Muscle layer of duodenum (tissue), 2 donors: Measurements from ENCODE around the gene CCDC30.
"Not testable (repeated sequence)": the region's sequence is repeated elsewhere in the genome, so short reads cannot be mapped to it uniquely, and the experiment has no call there.

Experiments used
- H3K27ac ChIP-seq: one replicate; pipeline ENCODE4 v1.7.0; 2013; ENCODE audit warnings: mild to moderate bottlenecking, low read length
- H3K27me3 ChIP-seq: one replicate; pipeline ENCODE4 v1.7.0; 2013; ENCODE audit warnings: low read depth, mild to moderate bottlenecking, control low read depth, low read length
- H3K36me3 ChIP-seq, 2 donors: one replicate each; pipeline ENCODE4 v1.7.0; 2013; ENCODE audit warnings: low read length in 2 of 2, control low read depth in 1 of 2, mild to moderate bottlenecking in 1 of 2; ENCODE audit not compliant: insufficient read depth in 2 of 2, control insufficient read depth in 1 of 2
- H3K4me1 ChIP-seq, 2 donors: one replicate each; pipeline ENCODE4 v1.7.0; 2013; ENCODE audit warnings: low read length in 2 of 2, mild to moderate bottlenecking in 2 of 2, control low read depth in 1 of 2, moderate library complexity in 1 of 2; ENCODE audit not compliant: insufficient read depth in 2 of 2, control insufficient read depth in 1 of 2
- H3K4me3 ChIP-seq, 2 donors: one replicate each; pipeline ENCODE4 v1.7.0; 2013; ENCODE audit warnings: low read length in 2 of 2, low read depth in 1 of 2, mild to moderate bottlenecking in 1 of 2
- H3K9me3 ChIP-seq, 2 donors: one replicate each; pipeline ENCODE4 v1.7.0; 2013; ENCODE audit warnings: low read length in 2 of 2, control low read depth in 1 of 2, mild to moderate bottlenecking in 1 of 2; ENCODE audit not compliant: control insufficient read depth in 1 of 2
- donor health status: healthy.

Gene CCDC30

GRCh38 chr1:42454403-42454802, 8.7 kb upstream of the CCDC30 start:
- Histone ChIP-seq H3K9me3 (no peaks in the 10 kb centered on the region), H3K36me3 (peaks cover 1 to 7% of the 10 kb centered on the region in 2 donors), H3K27me3 (no peaks in the 10 kb centered on the region), H3K27ac (no peak overlapping the region), H3K4me3 (no peak overlapping the region), H3K4me1 (peaks cover 5 to 14% of the 10 kb centered on the region in 2 donors)

- Histone ChIP-seq H3K4me3 (peak within 1 kb of the TSS; percentile 88 to 90), H3K27ac (peak within 1 kb of the TSS; percentile 97), H3K36me3 (peaks cover 7 to 23% of the 10 kb centered on the region in 2 donors), H3K27me3 (no peaks in the 10 kb centered on the region), H3K4me1 (peaks cover 5 to 14% of the 10 kb centered on the region in 2 donors), H3K9me3 (no peaks in the 10 kb centered on the region)
Observed at GRCh38 chr1:42456010-42456753, 6.9 kb upstream of the CCDC30 start, which contains the start of the genes PPCS and ZMYND12. Gene PPCS (plus strand): TSS chr1:42456543. CDS start chr1:42456566, 23 bp downstream. Gene ZMYND12 (minus strand): TSS chr1:42456022. CDS start chr1:42455997, 25 bp downstream.

GRCh38 chr1:42456754-42457089, 6.4 kb upstream of the CCDC30 start:
- peak overlapping the region; percentile 88 to 90 for H3K4me3 ChIP-seq

GRCh38 chr1:42461196-42461595, 1.9 kb upstream of the CCDC30 start:
- Histone ChIP-seq H3K9me3 (no peaks in the 10 kb centered on the region), H3K36me3 (peaks cover 7 to 23% of the 10 kb centered on the region in 2 donors), H3K27ac (no peak overlapping the region), H3K27me3 (no peaks in the 10 kb centered on the region), H3K4me3 (no peak overlapping the region), H3K4me1 (peaks cover 5 to 14% of the 10 kb centered on the region in 2 donors)

More at GRCh38 chr1:42456754-42457089, 6.4 kb upstream of the CCDC30 start:
- H3K9me3 ChIP-seq: no peaks in the 10 kb centered on the region
- peaks cover 7 to 23% of the 10 kb centered on the region in 2 donors for H3K36me3 ChIP-seq
- H3K4me1 ChIP-seq: peaks cover 5 to 14% of the 10 kb centered on the region in 2 donors
- H3K27ac ChIP-seq: peak overlapping the region; percentile 97
- H3K27me3 ChIP-seq: no peaks in the 10 kb centered on the region

- no peak overlapping the region for H3K27ac ChIP-seq
- H3K9me3 ChIP-seq: no peaks in the 10 kb centered on the region
- peaks cover 7 to 20% of the 10 kb centered on the region in 2 donors for H3K36me3 ChIP-seq
- no peaks in the 10 kb centered on the region for H3K4me1 ChIP-seq
- peak overlapping the region; percentile 56 to 97 for H3K4me3 ChIP-seq
- no peaks in the 10 kb centered on the region for H3K27me3 ChIP-seq
Observed at GRCh38 chr1:42463921-42464320, 835 bp downstream of the CCDC30 start.

- H3K27ac ChIP-seq: no peak overlapping the region
- H3K9me3 ChIP-seq: no peaks in the 10 kb centered on the region
- no peak overlapping the region for H3K4me3 ChIP-seq
Observed at GRCh38 chr1:42466030-42466429, 2.9 kb downstream of the CCDC30 start.

GRCh38 chr1:42469727-42470126, 6.6 kb downstream of the CCDC30 start:
- Histone ChIP-seq H3K27ac (no peak overlapping the region), H3K9me3 (no peaks in the 10 kb centered on the region), H3K36me3 (no peaks in the 10 kb centered on the region), H3K4me3 (no peak overlapping the region), H3K4me1 (no peaks in the 10 kb centered on the region), H3K27me3 (no peaks in the 10 kb centered on the region)

More at GRCh38 chr1:42466030-42466429, 2.9 kb downstream of the CCDC30 start:
- Histone ChIP-seq H3K36me3 (peaks cover 0 to under 1% of the 10 kb centered on the region in 2 donors), H3K27me3 (no peaks in the 10 kb centered on the region), H3K4me1 (no peaks in the 10 kb centered on the region)

- H3K9me3 ChIP-seq: no peaks in the 10 kb centered on the region
- H3K4me1 ChIP-seq: no peaks in the 10 kb centered on the region
- H3K4me3 ChIP-seq: no peak overlapping the region
- no peaks in the 10 kb centered on the region for H3K36me3 ChIP-seq
- H3K27ac ChIP-seq: no peak overlapping the region
- no peaks in the 10 kb centered on the region for H3K27me3 ChIP-seq
Observed at GRCh38 chr1:42476605-42477004, 13.5 kb downstream of the CCDC30 start.

GRCh38 chr1:42477354-42477753, 14.3 kb downstream of the CCDC30 start:
- not testable (repeated sequence) for H3K27me3 ChIP-seq, H3K36me3 ChIP-seq, H3K9me3 ChIP-seq, H3K4me3 ChIP-seq, H3K4me1 ChIP-seq, H3K27ac ChIP-seq

- Histone ChIP-seq H3K27me3 (no peaks in the 10 kb centered on the region), H3K4me1 (no peaks in the 10 kb centered on the region), H3K27ac (no peak overlapping the region), H3K36me3 (peaks cover 0 to 3% of the 10 kb centered on the region in 2 donors), H3K4me3 (no peak overlapping the region), H3K9me3 (no peaks in the 10 kb centered on the region)
Observed at GRCh38 chr1:42477775-42478174, 14.7 kb downstream of the CCDC30 start.

- Histone ChIP-seq H3K27me3 (no peaks in the 10 kb centered on the region), H3K4me3 (no peak overlapping the region), H3K36me3 (peaks cover 0 to 9% of the 10 kb centered on the region in 2 donors), H3K4me1 (no peaks in the 10 kb centered on the region), H3K27ac (no peak overlapping the region), H3K9me3 (no peaks in the 10 kb centered on the region)
Observed at GRCh38 chr1:42479621-42480020, 16.5 kb downstream of the CCDC30 start.

- peaks cover 0 to 9% of the 10 kb centered on the region in 2 donors for H3K36me3 ChIP-seq
- H3K4me1 ChIP-seq: no peaks in the 10 kb centered on the region
- H3K27ac ChIP-seq: no peak overlapping the region
- no peaks in the 10 kb centered on the region for H3K9me3 ChIP-seq
- H3K4me3 ChIP-seq: no peak overlapping the region
- H3K27me3 ChIP-seq: no peaks in the 10 kb centered on the region
Observed at GRCh38 chr1:42480921-42481320, 17.8 kb downstream of the CCDC30 start.
